Germinal center (tissue), 1 donor: Measurements from ENCODE around the gene AFF4.
"Not testable (repeated sequence)": the region's sequence is repeated elsewhere in the genome, so short reads cannot be mapped to it uniquely, and the experiment has no call there.

Experiments used
- DNase-seq: peaks from one replicate; pipeline ENCODE4 v3.0.0; 2012; ENCODE audit warnings: mixed read lengths, low spot score

AFF4 gene, protein sequence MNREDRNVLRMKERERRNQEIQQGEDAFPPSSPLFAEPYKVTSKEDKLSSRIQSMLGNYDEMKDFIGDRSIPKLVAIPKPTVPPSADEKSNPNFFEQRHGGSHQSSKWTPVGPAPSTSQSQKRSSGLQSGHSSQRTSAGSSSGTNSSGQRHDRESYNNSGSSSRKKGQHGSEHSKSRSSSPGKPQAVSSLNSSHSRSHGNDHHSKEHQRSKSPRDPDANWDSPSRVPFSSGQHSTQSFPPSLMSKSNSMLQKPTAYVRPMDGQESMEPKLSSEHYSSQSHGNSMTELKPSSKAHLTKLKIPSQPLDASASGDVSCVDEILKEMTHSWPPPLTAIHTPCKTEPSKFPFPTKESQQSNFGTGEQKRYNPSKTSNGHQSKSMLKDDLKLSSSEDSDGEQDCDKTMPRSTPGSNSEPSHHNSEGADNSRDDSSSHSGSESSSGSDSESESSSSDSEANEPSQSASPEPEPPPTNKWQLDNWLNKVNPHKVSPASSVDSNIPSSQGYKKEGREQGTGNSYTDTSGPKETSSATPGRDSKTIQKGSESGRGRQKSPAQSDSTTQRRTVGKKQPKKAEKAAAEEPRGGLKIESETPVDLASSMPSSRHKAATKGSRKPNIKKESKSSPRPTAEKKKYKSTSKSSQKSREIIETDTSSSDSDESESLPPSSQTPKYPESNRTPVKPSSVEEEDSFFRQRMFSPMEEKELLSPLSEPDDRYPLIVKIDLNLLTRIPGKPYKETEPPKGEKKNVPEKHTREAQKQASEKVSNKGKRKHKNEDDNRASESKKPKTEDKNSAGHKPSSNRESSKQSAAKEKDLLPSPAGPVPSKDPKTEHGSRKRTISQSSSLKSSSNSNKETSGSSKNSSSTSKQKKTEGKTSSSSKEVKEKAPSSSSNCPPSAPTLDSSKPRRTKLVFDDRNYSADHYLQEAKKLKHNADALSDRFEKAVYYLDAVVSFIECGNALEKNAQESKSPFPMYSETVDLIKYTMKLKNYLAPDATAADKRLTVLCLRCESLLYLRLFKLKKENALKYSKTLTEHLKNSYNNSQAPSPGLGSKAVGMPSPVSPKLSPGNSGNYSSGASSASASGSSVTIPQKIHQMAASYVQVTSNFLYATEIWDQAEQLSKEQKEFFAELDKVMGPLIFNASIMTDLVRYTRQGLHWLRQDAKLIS

DNA sequence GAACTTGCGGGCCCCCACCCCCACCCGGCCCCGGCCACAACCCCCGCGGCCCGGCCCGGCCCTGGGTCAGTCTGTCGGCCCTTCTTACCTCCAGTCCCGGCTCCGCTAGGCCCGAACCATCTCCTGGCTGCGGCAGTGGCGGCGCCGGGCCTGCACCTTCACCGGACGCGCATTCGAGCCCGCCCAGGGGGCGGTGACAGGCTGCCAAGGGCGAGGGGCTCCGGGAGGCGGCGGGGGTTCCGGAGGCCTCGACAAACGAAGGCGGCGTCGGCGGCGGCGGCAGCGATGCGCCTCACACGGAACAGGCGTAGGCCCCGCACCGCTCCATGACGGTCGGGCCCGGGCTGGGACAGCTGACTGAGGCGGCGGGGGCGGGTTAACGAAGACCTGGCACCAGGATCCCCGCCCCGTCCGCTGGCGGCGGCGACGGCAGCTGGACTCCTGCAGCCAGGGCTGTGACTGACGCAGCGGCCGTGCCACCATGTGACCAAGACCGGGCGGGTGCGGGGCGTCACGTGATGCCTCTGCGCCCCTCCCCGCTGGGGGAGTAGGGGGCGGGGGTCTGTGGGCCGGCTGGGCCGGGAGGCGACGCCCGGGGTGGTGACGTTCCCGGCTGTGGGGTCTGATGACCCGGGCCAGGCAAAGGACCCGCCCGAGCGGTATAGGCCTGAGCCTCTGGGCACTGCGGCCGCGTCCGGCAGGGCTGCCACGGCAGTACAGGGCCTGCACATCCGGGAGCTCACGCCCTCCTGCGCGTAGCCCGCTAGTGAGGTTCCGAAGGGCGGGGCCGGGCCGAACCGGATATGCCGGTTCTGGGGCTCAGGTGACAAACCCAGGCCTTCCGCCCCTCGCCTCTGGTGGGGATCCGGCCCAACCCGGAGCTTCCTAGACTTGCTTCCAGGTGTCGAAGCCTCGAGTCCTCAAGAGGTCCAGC, at the start of gene AFF4:
Gene AFF4, minus strand, starts transcription at position 464 of the 934 bp plus-strand sequence. CDS start 26,445 bp downstream, outside the sequence.
- DNase-seq: peak; percentile 90

DNA sequence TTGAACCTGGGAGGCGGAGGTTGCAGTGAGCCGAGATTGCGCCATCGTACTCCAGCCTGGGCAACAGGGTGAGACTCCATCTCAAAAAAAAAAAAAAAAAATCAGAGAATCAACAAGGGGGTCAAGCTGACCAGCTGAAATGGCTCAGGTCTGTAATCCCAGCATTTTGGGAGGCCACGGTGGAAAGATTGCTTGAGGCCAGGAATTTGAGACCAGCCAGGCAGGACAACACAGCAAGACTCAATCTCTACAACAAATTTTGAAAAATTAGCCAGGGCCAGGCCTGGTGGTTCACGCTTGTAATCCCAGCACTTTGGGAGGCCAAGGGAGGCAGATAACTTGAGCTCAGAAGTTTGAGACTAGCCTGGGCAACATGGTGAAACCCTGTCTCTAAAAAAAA, 45.0 kb upstream of the AFF4 start:
- not testable (repeated sequence) for DNase-seq

DNA sequence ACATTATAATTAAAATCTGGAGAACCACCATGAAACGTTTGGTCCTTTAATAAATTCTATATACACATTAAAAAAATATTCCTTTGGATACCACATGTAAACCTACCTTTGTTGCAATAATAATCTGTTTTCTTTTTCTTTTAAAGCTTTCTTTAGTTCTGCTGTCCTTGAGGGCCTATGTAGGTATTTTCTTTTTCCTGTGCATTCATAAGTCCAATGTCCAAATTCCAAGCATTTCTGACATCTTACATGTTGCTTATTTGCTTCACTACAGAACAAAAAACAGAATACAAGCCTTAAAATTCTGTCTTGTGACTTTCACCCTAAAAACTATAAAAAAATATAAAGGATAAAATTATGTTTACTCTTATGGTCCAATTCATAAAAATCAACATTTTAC, 43.2 kb upstream of the AFF4 start:
- no peak for DNase-seq

DNA sequence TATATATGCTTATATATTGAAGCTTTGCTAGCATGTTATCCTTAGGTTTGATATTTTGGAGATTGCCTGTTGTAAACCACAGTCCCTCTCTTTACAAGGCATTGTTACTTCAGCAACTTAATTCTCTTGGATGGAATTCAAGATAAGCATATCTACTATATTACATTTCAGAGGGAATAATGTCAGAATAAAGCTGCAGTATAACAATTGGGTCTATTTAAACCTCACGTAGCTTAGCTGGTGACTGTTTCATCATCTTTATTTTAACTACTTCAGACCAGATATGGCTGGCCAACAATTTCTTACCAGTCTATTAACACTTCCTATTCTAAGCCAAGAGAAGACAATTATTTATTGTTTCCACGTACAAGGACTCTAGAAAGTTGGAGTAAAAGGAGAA, 35.8 kb upstream of the AFF4 start:
- DNase-seq: no peak

DNA sequence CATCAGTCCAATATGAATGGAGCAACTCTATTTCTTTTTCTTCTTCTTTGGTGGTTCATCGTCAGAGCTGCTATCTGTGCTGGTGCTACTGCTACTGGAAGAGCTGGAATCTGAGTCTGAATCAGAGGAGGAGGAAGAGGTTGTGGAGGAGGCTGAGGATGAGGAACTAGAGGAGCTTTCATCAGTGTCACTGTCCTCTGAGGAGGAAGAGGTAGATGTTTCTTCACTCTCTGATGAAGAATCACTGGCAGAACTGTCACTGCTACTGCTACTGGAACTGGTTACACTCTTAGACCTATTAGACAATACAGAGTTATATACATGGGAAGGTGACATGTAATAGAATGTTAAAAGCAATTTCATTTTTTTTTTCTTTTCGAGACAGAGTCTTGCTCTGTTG, 35.1 kb upstream of the AFF4 start:
- no peak for DNase-seq

DNA sequence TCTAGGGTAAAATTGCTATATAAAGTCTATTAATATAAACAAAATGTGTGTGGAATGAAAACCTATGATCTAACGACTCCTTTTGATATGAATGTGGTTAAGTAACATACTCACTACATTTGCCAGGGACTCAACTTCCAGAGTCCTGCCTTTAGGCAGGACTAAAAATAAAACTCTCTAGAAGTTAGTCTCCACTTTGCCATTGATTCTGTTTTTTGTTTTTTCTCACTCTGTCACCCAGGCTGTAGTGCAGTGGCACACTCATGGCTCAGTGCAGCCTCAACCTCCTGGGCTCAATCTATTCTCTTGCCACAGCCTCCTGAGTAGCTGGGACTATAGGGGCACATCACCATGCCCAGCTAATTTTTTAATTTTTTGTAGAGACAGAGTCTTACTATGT, 32.9 kb upstream of the AFF4 start:
- no peak for DNase-seq

DNA sequence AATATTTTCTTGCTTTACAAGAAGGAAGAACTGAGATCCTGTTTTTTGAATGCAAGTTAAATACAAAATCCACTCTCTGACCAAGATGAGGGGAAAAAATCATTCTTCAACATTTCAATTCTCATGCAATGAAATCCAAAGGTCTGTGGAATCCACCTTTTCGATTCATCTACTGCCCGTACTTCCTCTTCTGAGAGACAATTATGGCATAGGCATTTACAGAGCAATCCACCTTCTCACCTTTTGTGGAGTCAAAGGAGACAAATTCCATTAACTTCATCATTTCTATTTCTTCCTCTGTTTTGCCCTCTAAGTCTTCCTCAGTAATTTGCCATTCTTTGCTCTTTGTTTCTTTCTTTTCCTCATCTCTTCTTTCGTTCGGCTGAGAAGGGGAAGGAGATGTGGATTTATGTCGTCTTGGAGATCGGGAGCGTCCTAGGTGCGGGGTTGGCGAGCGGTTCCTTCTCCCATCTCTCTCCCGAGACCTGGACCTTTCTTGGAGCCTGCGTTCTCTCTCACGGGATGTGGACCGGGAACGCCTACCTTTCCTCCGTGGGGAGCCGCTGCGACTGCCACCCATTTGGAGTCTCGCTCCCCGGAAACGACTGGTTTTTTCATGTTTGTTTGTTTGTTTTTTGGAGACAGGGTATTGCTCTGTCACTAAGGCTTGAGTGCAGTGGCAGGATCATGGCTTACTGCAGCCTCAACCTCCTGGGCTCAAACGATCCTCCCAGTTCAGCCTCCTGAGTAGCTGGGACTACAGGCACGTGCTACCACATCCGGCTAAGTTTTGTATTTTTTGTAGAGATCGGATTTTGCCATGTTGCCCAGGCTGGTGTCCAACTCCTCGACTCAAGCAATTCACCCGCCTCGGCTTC, 24.3 kb upstream of the AFF4 start:
- DNase-seq: no peak

DNA sequence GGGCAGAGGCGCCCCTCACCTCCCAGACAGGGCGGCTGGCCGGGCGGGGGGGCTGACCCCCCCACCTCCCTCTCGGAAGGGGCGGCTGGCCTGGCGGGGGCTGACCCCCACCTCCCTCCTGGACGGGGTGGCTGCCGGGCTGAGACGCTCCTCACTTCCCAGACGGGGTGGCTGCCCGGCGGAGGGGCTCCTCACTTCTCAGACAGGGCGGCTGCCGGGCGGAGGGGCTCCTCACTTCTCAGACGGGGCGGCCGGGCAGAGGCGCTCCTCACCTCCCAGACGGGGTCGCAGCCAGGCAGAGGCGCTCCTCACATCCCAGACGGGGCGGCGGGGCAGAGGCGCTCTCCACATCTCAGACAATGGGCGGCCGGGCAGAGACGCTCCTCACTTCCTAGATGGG, 19.5 kb upstream of the AFF4 start:
- not testable (repeated sequence) for DNase-seq

DNA sequence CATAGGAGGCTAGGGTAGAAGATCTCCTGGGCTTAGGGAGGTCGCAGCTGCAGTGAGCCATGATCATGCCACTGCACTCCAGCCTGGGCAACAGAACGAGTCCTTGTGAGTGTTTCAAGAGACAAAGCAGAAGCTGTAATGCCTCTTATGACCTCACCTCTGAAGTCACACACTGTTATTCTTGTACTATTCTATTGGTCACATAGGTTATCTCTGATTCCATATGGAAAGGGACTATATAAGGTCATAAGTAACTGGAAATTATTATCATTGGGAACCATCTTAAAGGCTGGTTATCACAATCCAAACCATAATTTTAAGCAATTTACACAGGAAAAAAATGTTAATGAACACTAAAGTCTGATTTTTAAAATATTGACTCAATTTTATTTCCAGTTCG, 17.9 kb upstream of the AFF4 start:
- no peak for DNase-seq

DNA sequence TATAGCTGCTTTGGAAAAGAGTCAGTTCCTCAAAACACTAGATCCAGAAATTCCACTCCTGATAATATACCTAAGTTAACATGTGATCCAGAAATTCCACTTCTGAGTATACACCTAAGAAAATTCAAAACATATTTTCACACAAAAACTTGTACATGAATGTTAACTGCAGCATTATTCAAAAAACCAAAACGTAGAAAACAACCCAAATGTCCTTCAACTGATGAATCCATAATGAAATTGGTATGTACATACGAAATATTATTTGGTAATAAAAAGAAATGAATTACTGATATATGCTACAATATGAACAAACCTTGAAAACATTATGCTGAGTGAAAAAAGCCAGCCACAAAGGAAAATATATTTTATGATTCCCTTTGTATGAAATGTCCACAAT, 16.5 kb upstream of the AFF4 start:
- no peak for DNase-seq

DNA sequence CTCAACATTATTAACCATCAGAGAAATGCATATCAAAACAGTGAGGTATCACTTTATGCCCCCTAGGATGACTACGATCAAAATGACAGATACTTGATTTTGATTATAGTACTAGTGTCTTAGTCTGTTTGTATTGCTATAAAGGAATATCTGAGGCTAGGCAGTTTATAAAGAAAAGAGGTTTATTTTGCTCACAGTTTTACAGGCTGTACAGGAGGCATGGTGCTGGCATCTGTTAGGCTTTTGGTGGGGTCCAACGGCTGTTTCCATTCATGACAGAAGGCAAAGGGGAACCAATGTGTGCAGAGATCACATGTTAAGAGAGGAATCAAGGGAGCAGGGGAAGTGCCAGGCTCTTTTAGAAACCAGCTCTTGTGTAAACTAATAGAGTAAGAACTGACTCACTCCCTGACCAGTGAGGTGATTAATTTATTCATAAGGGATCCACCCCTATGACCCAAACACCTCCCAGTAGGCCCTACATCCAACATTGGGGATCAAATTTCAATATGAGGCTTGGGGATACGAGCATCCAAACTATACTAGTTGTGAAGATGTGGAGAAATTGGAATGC, 16.0 kb upstream of the AFF4 start:
- DNase-seq: no peak

DNA sequence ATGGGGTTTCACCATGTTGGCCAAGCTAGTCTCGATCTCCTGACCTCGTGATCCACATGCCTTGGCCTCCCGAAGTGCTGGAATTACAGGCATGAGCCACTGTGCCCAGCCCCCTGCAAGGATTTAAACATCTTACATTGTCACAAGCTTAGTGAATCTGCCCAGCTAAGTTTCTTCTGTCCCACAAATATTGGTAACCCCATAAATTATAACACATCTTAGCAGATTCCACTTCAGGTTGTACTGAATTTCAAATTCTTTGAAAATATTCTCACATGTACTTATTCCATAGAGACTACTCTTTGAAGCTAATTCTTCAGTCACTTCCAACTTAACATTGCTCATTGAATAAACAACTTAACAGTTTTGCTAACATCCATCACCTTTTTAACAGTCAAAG, 13.4 kb upstream of the AFF4 start:
- no peak for DNase-seq

DNA sequence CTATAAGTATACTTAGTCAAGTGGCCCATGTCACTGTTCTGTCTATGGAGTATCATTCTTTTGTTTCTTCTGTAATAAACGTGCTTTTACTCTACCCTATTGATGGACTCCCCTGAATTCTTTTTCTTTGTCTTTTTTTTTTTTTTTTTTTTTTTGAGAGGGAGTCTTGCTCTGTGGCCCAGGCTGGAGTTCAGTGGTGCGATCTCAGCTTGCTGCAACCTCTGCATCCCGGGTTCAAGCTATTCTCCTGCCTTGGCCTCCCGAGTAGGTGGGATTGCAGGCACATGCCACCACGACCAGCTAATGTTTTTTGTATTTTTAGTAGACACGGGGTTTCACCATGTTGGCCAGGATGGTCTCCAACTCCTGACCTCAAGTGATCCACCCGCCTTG, 9.0 kb upstream of the AFF4 start:
- DNase-seq: not testable (repeated sequence)

DNA sequence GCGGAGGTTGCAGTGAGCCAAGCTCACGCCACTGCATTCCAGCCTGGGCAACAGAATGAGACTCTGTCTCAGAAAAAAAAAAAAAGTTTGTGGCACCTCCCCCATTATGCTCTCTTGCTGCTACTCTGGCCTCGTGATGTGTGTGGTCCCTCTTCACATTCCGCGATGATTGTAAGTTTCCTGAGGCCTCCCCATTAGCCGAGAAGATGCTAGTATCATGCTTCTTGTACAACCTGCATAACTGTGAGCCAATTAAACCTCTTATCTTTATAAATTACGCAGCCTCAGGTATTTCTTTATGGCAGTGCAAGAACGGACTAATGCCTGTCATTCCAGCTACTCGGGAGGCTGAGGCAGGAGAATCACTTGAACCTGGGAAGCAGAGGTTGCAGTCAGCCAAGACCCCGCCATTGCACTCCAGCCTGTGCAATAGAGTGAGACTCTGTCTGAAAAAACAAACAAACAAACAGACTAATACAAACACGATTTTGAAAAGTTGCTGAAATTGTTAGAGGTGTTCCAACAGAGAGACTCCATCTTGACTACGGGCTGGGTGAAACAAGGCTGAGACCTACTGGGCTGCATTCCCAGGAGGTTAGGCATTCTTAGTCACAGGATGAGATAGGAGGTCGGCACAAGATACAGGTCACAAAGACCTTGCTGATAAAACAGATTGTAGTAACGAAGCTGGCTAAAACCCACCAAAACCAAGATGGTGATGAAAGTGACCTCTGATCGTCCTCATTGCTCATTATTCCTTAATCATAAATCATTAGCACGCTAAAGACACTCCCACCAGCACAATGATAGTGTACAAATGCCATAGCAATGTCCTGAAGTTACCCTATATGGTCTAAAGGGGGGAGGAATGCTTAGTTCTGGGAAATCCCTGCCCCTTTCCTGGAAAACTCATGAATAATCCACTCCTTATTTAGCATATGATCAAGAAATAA, 8.3 kb upstream of the AFF4 start:
- DNase-seq: no peak

DNA sequence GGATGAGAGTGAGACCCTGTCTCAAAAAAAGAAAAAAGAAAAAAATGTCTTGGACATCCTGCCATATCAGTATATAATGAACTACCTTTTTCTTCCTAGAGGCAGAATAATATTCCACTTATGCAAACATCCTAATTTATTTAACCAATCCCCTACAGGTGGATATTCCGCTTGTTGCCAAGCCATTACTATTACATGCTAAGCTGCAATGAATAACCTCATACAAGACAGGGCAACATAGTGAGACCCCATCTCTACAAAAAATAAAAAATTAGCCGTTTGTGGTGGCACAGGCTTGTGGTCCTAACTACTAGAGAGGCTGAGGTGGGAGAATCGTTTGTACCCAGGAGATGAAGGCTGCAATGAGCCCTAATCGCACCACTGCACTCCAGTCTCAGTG, 1.7 kb upstream of the AFF4 start:
- DNase-seq: no peak

DNA sequence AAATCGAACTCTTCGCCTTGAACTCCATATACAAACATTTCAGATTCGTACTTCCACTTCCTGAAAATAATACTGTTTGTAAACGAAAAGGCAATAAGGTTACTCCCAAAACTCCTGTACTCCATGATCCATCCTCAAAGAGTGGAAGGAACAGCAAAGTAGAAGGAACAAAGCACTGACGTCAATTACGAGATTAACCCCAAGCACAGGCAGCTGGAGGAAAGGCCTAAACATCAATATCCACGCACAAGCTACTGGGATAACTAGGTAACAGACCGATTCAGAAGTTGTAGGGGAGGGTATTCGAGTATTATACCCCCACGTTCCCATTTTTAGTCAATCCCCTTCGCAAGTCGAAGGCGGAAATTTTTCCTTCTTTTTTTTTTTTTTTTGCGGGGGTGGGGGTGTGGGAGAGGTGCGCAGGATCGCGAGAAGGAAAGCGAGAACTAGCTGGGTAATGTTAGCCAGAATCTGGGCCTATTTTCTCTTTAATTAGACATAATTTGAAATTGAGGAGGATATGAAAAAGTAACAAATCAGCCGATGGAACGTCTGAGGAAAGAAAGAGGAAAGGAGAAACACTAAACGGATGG, 909 bp downstream of the AFF4 start:
- peak; percentile 8 for DNase-seq

DNA sequence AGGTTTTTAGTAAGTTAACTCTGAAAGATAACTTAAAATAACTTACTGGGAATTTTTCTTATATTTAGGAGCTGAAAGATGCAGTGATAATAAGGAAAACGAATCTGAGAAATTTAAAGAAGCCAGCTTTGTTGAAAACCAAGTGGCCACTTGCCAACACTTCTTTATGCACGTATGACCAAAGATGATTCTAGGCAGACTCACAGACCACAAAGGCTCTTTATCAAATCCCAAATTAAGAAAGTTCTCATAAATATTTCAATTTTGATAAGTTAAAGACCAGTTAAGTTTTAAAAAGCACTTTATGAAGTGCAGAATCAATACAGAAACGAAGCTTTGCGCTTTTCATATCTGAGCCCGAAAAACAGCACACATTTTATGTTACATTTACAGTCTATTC, 1.5 kb downstream of the AFF4 start:
- no peak for DNase-seq

DNA sequence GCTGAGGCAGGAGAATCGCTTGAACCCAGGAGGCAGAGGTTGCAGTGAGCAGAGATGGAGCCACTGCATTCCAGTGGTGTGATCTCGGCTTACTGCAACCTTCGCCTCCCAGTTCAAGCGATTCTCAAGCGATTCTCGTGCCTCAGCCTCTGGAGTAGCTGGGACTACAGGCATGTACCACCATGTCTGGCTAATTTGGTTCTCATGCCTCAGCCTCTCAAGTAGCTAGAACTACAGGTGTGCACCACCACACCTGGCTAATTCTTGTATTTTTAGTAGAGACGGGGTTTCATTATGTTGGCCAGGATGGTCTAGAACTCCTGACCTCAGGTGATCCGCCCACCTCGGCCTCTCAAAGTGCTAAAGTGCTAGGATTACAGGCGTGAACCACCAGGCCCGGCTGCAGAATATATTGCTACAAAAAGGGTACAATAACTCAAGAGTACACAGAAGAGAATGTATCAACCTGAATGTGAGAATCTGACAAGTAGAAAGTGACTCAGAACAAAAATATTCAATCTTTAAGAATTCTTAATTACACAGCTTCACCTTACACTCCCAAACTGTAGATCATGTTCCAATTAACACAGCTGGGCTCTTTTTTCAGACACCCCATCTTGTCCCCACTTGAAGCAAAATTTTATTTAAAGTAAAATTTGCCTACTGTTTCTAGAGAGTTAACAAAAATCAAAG, 2.2 kb downstream of the AFF4 start:
- DNase-seq: not testable (repeated sequence)
